ENCODE measurements around the gene ZFP1.
A peak's percentile ranks its signal among the peaks of the same experiment; 100 is the strongest.
"Not testable (repeated sequence)": the region's sequence is repeated elsewhere in the genome, so short reads cannot be mapped to it uniquely, and the experiment has no call there.

The ZFP1 gene

DNA sequence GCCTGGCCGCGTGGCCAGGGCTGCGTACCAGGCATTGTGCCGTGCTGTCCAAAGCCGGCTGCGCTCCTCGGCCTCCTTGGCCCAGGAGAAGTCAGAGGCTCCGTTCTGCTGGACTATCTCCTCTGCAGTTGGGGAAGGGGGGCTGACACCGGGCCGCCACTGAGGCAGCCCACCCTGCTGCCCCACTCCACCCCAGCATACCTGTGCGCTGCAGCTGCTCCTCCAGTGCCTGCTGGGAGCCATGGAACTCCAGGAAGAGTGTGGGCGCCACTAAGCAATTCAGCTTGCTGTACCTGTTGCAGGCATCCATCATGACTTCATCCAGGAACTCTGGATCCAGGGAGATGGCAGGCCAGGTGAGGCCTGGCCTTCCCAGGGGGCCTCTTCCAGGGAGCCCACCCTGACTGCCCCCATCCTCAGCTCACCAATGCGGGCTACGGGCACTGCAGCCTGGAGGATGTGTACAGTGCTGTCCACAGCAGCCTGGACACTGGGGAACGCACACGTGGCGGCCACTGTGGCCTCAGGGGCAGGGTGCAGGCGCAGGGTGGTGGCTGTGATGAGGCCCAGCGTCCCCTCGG lies 34.7 kb upstream of the ZFP1 start:
- DNase-seq, result no peak

DNA sequence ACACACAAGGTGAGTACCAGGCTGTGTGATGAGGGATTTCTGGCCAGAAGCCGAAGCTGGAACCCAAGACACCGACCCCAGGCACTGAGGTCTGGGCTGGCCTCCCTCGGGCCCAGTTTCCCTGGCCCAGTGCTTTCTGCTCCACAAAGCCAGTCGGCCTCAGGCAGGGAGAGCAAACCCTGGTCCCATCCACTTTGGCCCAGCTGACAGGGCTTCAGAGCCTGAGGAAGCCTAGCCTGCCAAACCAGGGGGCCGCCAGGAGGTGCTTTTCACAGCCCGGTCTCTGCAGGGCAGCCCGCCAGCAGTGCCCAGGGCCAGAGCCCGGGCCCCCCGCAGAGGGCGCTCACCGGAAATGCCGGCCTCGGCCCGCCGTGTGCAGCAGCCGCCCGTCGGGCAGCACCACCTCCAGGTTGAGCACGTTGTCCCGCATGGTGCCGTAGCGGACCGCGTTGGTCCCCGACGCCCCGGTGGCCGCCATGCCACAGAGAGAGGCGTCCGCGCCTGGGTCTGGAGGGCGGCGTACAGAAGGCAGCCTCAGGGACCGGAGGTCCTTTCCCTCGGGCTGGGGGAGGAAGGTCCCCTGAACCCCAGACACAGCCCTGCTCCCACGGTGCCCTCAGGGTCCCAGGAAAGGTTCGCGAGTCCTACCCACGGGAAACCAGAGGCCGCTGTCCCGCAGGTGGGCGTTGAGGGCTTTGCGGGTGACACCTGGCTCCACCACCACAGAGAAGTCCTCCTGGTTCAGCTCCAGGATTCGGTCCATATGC lies 34.0 kb upstream of the ZFP1 start:
- peak; percentile 50 for DNase-seq

DNA sequence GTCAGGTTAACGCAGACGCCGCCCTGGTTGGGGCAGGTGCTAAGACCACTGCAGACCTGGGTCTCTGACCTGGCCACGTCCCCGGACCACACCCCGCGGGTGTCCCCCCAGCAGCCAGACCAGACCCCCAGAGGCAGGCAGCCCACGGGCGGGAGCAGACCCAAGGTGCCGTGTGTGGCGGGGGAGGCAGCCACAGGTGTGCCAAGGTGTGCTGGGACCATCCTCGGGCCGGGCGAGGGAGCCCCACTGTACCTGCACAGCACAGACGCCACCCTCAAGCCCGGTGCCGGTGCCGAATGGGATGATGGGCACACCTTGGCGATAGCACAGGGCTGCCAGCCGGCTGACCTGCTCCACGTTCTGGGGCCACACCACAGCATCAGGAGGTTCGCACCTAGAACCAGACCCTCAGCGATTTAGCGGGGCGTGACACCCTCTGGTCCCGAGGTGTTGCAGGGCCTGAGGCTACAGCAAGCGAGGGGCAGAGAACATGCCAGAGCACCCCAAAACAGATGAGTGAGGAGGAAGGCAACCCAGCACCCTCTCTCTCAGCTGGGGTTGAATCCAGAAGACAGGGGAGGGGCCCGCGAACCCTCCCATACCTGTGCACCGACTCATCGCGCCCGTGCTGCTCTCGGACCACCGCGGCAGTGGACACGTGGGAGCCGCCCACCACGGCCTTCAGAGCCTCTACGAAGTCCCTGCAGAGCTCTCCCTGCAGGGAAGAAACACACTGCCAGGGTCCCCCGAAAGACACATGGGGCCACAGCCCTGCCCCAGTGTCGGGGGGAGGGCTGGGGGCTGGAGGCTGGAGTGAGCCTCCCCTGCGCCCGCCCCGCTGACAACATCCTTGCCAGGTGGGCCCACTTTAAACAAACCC lies 33.1 kb upstream of the ZFP1 start:
- no peak for DNase-seq

DNA sequence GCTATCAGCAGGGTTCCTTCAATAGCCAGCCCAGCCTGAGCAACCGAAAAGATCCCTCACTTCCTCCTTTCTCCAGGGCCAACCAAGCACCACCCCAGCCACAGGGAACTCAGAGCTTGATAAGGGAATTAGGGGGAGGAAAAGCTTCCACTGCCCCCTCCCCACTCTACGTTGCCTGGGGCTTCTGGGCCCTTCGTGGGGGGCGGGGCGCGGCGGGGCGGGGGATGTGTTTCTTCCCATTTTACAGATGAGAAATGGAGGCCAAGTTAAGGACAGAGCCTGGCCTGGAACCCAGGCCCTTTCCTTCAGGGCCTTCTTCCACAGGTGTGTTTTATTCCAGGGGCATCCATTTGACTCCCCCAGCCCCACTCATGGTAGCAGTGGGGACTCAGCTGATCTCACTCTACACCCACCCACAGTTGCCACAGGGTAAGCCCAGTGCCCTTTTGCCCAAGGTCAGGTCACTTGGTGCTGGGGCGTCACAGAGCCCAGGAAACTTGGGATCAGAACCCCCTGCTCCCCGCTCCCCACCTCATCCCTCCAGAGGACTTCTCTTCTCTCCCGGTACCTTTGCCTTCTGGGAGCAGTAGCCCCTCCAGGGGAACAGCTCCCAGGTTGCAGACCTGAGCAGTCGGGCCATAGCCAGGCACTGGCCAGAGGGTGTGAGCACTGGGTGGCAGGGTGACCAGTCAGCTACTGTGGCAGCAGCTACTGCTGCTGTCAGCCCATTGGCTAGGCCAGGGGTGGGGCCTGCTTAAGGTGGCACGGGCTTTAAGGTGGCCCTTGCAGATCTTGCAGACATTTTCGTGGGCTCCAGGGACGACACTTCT lies 32.0 kb upstream of the ZFP1 start, which contains the start of gene LDHD:
Gene LDHD (minus strand): TSS at position 700 of the 830 bp plus-strand sequence. CDS start 60 bp downstream, at position 640.
- no peak for DNase-seq

DNA sequence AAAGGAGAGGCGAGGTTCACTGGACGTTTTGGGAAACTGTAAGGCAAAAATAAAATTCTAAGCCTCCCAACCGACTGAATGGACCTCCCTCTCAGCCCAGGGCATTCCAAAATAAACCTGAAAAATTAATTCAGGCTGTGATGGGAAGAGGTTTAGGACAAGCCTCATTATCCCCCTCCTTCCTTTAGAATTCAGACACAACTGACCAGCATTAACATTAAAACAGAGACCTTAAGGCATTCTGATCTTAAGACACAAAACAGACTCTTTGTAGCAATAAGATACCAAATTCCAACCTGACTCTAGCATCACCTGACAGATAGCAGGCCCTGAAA lies 31.4 kb upstream of the ZFP1 start:
- DNase-seq, result no peak

DNA sequence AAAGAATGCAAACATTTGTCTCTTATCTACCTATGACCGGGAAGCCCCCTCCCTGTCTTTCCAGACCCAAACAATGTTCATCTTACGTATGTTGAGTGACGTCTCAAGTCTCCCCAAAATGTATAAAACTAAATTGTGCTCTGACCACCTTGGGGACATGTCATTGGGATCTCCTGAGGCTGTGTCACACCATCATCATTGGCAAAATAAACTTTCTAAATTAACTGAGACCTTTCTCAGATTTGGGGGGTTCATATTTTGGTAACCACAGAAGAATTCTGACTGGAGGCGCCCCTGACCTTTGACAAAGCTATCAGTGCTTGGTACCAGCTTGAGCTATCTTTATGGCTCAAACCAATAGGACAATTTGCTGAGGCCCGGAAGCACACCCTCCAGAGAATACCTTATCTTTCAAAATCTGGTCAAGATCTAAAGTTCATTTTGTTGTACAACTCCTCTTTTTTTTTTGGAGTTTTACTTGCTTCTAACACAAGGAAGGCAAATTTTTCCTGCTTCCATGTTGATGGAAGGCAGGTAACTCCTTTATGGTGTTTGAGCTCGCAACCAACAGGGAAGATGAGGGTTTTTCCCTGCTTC lies 29.3 kb upstream of the ZFP1 start:
- DNase-seq, result no peak

DNA sequence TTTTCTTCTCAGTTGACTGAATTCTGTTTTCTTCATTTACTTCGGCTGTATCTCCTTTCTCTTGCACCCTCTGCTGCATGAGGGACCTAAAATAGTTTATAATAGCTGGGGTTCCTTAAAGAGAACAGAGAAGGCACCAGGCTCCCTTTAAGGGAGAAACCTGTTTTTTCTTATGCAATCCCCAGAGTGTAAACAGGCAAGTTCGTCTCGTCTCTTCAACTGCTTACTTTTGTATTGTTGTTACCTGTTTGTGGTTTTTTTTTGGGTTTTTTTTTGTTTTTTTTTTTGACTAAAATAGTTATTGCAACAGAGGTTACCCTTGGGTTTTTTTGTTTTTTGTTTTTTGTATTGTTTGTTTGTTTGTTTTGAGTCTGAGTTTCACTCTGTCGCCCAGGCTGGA lies 28.1 kb upstream of the ZFP1 start:
- DNase-seq, result no peak

DNA sequence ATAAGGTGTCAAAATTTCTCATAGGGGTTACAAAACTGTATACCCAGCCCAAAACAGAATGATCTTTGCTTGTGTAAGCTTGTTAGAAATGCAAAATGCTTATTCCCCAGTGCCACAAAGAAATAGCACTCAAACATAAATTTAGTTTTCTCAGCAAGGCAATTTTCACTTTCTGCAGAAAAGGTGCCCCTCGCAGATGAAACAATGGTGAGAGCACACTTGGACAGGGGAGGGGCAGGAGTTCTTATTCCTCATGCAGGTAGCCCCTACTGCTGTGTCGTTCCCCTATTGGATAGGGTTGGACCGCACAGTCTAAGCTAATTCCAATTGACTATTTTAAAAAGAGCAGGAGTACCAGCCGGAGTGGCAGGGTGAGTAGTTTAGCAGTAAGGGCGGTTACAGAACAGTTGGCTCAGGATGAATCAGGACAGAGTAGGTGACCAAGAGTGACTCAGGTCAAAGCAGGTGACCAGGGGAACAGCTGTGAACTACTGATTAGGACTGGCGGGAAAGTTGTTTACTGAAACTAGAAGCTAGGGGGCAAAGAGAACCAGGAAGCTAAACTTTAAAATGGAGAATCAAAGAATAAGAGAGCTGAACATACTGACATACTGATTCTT lies 26.3 kb upstream of the ZFP1 start:
- DNase-seq, result no peak

DNA sequence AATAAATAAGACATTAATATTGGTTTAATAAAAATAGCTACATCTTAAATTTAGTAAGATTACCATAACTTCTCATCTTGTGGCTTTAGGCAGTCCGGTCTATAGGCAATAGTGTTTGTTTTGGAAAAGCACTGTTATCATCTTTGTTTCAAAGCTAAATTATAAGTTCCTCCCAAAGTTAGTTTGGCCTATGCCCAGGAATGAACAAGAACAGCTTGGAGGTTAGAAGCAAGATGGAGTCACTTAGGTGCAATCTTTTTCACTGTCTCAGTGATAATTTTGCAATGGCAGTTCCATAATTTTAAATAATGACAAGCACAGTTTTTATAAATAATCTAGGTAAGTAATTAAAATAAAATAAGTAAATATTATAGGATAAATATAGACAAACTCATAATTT lies 25.7 kb upstream of the ZFP1 start:
- no peak for DNase-seq

DNA sequence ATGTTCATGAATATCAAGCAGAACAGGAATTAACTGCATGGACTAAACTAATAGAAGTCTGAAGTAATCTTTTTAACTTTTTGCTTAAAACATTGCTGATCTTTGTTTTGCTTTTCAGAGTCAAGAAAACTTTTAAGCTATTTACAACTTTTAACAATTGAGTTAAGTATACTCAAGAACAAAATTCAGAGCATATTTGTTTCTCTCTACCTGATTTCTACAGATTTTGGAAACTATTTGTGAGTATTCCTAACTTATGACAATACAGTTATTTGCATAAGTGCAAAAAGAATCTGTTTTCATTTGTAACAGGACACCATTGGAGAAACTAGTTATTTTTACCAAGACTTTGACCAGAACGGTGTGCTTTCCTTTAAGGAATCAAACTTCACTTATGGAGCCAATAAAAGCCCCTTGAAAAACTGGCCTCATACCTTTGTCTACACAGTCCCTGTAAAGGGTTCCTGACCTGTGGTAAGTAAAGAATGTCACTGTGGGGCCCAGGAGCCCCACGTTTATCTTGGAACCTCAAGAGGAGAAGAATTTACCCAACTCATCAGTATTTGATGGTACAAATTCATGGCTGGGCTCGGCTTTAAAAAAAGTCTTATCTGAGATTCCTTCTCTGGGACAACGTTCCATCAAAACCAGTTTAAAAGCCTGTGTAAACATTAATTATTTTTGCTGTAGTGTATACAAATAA lies 20.5 kb upstream of the ZFP1 start:
- DNase-seq, result no peak

DNA sequence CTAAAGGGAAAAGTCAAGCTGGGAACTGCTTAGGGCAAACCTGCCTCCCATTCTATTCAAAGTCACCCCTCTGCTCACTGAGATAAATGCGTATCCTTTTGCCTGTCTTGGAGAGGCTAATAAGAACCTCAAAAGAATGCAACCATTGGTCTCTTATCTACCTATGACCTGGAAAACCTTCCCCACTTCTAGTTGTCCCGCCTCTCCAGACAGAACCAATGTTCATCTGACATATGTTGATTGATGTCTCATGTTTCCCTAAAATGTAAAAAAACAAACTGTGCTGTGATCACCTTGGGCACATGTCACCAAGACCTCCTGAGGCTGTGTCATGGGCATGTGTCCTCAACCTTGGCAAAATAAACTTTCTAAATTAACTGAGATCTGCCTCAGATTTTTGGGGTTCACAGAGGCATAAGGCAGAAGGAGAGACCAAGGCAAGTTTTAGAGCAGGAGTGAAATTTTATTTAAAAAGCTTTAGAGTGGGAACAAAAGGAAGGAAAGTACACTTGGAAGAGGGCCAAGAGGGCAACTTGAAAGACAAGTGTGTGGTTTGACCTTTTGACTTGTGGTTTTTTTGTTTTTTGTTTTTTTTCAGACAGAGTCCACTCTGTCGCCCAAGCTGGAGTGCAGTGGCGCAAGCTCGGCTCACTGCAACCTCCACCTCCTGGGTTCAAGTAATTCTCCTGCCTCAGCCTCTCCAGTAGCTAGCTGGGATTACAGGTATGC lies 18.7 kb upstream of the ZFP1 start:
- not testable (repeated sequence) for DNase-seq

DNA sequence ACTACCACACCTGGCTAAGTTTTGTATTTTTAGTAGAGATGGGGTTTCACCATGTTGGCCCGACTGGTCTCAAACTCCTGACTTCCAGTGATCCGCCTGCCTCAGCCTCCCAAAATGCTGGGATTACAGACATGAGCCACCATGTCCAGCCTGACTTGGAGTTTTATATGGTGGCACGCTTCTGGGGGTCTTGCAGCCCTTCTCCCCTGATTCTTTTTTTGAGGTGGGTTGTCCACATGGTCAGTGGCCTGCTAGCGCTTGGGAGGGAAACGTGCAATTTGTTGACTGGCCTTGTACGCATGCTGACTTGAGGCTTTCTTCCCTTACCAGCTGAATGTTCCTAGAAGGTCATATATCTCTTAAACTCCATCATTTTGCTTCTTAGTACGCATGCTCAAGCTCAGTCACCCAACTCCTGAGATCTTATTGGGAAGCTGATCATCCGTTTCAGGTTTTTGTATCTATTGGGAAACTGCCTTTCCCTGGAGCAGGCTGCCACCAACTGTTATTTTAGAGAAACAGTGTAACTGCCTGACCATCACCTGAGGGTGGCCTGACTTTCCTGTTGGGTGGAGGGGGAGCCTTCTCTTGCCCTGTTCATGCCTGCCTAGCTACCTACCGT lies 18.1 kb upstream of the ZFP1 start:
- DNase-seq, result no peak

DNA sequence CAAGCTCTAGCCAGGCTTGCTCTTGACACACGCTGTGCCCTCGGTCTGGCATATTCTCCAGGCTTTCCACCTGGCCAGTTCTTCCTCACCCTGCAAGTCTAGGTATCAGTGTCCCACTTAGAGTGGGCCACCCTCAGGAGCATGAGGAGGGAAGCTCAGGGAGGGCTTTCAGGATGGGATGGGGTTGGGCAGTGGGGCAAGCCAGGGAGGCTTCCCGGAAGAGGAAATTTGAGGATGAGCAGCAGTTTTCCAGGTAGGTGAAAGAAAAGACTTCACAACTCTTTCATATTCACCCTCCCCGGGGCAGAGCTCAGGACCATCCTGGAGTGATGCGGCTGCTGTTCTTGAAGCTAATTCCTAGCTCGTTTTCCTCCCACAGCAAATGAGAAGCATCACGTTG lies 17.2 kb upstream of the ZFP1 start:
- no peak for DNase-seq

DNA sequence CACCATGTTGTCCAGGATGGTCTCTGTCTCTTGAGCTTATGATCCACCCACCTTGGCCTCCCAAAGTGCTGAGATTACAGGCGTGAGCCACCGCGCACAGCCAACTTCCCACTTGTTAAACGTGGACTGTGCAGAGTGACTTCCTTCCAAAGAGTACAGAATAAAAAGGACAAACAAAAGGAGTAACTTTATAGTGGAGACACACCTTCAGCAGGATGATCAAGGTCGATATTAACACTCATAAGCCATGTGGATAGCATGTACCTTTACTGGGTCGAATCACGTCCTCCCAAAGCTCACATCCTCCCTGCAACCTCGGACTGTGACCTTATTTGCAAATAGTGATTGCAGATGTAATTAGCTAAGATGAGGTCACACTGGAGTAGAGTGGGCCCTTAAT lies 10.1 kb upstream of the ZFP1 start:
- no peak for DNase-seq

DNA sequence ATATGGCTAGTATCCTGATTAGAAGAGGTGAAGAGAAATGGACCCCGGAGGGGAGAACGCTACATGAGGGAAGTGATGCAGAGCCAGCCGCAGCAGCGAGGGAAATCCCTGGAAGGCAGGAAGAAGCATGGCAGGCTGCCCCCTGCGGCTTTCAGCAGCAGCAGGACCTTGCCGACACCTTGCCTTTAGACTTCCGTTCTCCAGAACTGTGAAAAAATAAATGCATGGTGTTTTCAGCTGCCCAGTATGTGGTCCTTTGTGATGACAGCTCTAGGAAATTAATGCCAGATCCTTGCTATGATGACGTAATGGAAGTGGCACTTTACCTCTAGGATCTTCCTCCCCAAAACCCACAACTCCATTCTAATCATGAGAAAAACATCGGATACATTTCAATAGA lies 9.7 kb upstream of the ZFP1 start:
- no peak for DNase-seq

DNA sequence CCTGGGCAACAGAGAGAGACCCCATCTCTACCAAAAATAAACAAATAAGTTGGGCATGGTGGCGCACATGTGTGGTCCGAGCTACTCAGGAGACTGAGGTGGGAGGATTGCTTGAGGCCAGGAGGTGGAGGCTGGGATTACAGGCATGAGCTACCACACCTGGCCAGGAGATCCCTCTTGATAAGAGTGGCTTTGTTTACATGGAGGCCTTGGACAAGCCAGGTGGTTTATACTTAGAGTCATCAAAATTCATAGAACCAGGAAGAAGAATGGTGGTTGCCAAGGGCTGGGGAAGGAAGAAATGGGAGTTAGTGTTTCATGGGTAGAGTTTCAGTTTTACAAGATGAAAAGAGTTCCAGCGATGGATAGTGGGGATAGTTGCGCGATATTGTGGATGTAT lies 8.8 kb upstream of the ZFP1 start:
- no peak for DNase-seq

DNA sequence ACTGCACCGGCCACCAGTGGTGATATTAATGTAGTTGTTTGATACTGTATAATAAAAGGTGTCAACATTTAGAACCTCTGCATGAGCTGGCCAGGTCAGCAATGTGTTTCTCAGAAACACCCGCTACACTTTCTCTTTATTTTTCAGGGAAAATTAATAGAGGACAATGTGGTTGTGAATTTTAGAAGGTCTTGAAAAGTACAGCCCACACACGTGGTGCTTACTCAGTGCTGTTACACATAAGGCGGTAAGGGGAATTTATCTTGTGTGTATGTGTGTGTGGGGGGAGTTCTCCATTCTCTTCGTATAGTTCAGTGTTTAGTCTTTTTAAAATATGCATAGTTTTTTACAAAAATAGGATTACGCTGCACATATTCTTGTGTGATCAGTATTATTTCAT lies 4.4 kb upstream of the ZFP1 start:
- no peak for DNase-seq

DNA sequence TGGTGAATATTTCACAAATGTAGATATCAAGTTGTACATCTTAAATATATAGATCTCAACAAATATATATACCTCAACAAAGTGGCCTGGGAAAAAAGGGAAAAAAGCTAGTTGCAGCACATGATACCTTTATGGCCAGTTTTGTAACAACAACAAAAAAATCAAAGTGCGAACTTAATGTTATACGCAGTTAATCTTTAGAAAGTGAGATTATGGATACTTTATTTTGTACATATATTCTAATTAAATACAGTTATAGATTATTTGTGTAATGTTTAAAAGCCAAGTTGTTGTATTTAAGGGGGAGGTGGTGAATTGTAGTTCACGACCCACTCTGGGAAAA lies 385 bp upstream of the ZFP1 start:
- no peak for DNase-seq

DNA sequence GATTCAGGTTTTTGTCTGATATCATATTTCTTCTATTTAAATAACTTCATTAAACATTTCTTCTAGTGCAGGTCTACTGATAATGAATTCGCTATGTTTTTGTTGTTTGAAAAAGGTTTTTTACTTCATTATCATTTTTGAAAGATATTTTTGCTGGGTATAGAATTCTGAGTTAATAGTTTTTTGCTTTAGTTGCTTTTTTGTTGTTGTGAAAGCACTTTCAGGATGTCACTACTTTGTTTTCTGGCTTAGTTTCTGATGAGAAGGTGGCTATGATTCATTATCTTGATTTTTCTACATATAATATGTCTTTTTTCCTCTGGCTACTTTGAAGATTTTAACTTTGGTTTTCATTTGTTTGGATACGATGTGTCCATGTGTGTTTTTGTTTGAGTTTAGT lies 3.5 kb downstream of the ZFP1 start:
- no peak for DNase-seq

DNA sequence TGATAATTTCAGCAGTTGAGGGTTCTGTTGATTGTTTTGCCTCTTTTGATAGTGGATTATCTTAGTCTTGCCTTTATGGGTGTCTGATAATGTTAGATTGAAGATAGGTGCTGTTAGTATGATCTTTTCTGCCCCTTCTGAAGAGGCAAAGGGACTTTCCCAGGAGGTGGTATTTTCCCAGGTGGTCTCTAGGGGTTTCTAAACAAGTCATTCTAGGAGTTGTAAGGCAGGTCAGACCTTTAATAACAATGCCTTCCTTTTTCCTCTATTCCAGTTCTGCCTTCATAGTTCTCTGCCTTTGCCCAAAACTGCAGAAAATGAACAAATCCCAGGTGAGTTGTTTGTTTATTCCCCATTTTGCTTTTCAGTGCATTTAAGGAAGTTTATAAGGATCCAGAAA lies 4.3 kb downstream of the ZFP1 start:
- DNase-seq, result no peak

DNA sequence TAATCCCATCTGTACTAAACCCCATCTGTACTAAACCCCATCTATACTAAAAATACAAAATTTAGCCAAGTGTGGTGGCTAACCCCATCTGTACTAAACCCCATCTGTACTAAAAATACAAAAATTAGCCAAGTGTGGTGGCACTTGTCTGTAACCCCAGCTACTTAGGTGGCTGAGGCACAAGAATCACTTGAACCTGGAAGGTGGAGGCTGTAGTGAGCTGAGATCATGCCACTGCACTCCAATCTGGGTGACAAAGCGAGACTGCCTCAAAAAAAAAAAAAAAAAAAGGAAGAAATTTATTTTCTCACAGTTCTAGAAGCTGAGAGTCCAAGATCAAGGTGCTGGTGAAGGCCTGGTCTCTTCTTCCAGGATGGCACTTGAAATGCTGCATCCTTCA lies 12.1 kb downstream of the ZFP1 start:
- DNase-seq, result no peak
